SW 1271 (cell line): ENCODE measurements around the gene RPN2.

ENCODE experiments used
- DNase-seq, 2 experiments: peaks; one replicate each; lab custom pipeline; 2025; lab: John Stamatoyannopoulos, UW

Gene RPN2

GRCh38 chr20:37185686-37186085 is 6.6 kb downstream of the RPN2 start:
- no peak for DNase-seq

- DNase-seq = no peak
Measured at GRCh38 chr20:37188787-37189186, 9.7 kb downstream of the RPN2 start.

- no peak for DNase-seq
Measured at GRCh38 chr20:37189416-37190016, 10.4 kb downstream of the RPN2 start.

- no peak for DNase-seq
Measured at GRCh38 chr20:37190354-37191112, 11.4 kb downstream of the RPN2 start.

GRCh38 chr20:37192137-37192854 is 13.2 kb downstream of the RPN2 start:
- DNase-seq = peak; percentile 39 to 89

- DNase-seq = no peak
Measured at GRCh38 chr20:37193226-37193625, 14.1 kb downstream of the RPN2 start.

- DNase-seq = no peak
Measured at GRCh38 chr20:37193821-37194220, 14.7 kb downstream of the RPN2 start.

GRCh38 chr20:37194621-37195417 is 15.7 kb downstream of the RPN2 start:
- no peak for DNase-seq

GRCh38 chr20:37198932-37199660 is 20.0 kb downstream of the RPN2 start:
- no peak for DNase-seq

- DNase-seq = no peak
Measured at GRCh38 chr20:37200376-37200775, 21.2 kb downstream of the RPN2 start.

GRCh38 chr20:37200926-37201826 is 22.0 kb downstream of the RPN2 start:
- no peak for DNase-seq

GRCh38 chr20:37201827-37202162 is 22.7 kb downstream of the RPN2 start:
- DNase-seq = no peak

GRCh38 chr20:37202267-37202943 is 23.3 kb downstream of the RPN2 start:
- DNase-seq = peak; percentile 98

- no peak for DNase-seq
Measured at GRCh38 chr20:37204056-37204455, 24.9 kb downstream of the RPN2 start.

- DNase-seq = no peak
Measured at GRCh38 chr20:37205130-37205529, 26.0 kb downstream of the RPN2 start.

- no peak for DNase-seq
Measured at GRCh38 chr20:37205794-37206193, 26.7 kb downstream of the RPN2 start.

- DNase-seq = no peak
Measured at GRCh38 chr20:37207171-37207570, 28.0 kb downstream of the RPN2 start.

GRCh38 chr20:37209193-37209592 is 30.1 kb downstream of the RPN2 start:
- no peak for DNase-seq

GRCh38 chr20:37209661-37210314 is 30.7 kb downstream of the RPN2 start:
- DNase-seq = no peak

GRCh38 chr20:37218441-37218840 is 39.3 kb downstream of the RPN2 start:
- DNase-seq = no peak
